Activated T-helper 17 cell treated with anti-CD3 and anti-CD28 coated beads, Interleukin-2, amount 50 U/mL, for 72 hours (primary cell): Measurements from ENCODE around the gene PAPPA2. TPM values are rescaled to one million over a fixed set of nuclear protein-coding genes. Genes with fewer than 3 reads are reported as not detected.

Source experiments
- ATAC-seq: fragments of 150-1000 bp; cut with Tn5 transposase; replicated peaks from 2 replicates; pipeline ENCODE4 v1.10.0; 2021; ENCODE audit warnings: mild to moderate bottlenecking, moderate library complexity
- H3K27ac Mint-ChIP-seq: one replicate; pipeline ENCODE4 v1.8.0; 2022; ENCODE audit warnings: mixed read lengths
- H3K27me3 Mint-ChIP-seq: one replicate; pipeline ENCODE4 v1.8.0; 2022; ENCODE audit warnings: mixed read lengths
- H3K36me3 Mint-ChIP-seq: one replicate; pipeline ENCODE4 v1.8.0; 2022; ENCODE audit warnings: low read depth, mild to moderate bottlenecking, mixed read lengths
- H3K4me1 Mint-ChIP-seq: one replicate; pipeline ENCODE4 v1.8.0; 2022; ENCODE audit warnings: mixed read lengths
- H3K4me3 Mint-ChIP-seq: one replicate; pipeline ENCODE4 v1.8.0; 2022; ENCODE audit warnings: mild to moderate bottlenecking, mixed read lengths
- H3K9me3 Mint-ChIP-seq: one replicate; pipeline ENCODE4 v1.8.0; 2022; ENCODE audit warnings: mixed read lengths
- total RNA-seq, 2 donors: library from RNA; stranded (reverse); gene quantifications; one replicate each; pipeline ENCODE4 v1.2.3, GENCODE V29; 2022

Gene PAPPA2
- total RNA-seq, 2 donors from 2014 or later = 0.17 to 0.19 TPM

DNA sequence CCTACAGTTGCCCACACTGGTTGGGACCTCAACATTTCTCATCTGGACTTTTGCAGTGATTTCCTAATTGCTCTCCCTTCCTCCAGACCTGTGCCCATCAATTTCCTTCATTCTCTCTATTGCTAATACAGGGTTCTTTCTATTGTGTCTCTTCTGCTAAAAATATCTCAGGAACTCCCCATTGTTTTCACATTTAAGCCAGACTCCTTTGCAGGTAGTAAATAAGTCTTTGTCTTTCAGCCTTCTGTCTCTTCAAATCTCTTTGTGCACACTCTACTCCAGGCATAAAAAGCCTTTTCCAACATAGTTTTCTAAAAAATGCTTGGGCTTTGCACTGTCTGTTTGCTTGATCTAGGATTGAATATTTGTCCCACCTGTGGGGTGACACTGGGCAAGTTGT lies 340.6 kb downstream of the PAPPA2 start:
- Mint-ChIP-seq H3K27ac (no peak overlapping the region), H3K9me3 (no peaks in the 10 kb centered on the region), H3K27me3 (peaks cover 7% of the 10 kb centered on the region)

GRCh38 chr1:176809292-176809691 lies 346.3 kb downstream of the PAPPA2 start:
- H3K36me3 Mint-ChIP-seq = no peaks in the 10 kb centered on the region
- H3K4me3 Mint-ChIP-seq = no peak overlapping the region
- ATAC-seq = no peak
- no peaks in the 10 kb centered on the region for H3K4me1 Mint-ChIP-seq
- no peaks in the 10 kb centered on the region for H3K27me3 Mint-ChIP-seq
- H3K9me3 Mint-ChIP-seq = peaks cover under 1% of the 10 kb centered on the region
- no peak overlapping the region for H3K27ac Mint-ChIP-seq

More for the DNA sequence above, 340.6 kb downstream of the PAPPA2 start:
- no peaks in the 10 kb centered on the region for H3K36me3 Mint-ChIP-seq
- H3K4me3 Mint-ChIP-seq = no peak overlapping the region
- H3K4me1 Mint-ChIP-seq = no peaks in the 10 kb centered on the region
- ATAC-seq = no peak

DNA sequence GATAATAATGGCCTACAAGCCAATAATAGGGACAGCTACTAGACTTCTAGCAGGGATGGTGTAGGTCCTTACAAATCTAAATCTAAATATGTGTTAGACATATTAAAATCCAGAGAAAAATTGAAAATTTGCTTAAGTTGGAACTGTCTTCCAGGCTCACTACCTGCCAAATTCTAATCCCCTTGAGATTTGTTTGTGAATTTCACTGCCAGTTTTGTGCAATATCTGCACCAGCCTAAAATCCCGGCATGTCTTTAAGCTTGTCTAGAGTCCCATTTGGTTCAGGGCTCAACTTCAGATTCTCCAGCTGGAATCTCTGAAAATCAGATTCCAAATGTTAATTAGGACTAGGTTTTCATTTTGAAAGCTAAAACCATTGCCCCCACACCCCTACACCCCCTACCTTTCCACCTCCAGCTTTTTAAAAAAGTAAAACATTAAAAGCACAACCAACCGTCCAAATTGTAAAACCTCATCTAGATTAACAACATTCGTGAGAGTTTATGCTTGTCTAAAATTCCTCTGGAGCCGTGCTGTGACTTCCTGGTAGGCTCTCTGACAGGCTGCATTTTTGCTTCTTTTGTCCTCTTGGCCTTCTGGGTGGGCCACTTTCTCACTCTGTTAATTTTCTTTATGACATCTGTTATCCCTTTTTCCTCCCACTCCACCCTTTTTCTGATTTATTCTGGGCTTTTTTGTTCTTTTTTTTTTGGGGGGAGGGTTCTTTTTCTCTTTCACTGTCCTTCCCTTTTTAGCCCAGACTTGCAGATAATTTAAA lies 348.7 kb downstream of the PAPPA2 start:
- no peak for ATAC-seq
- no peaks in the 10 kb centered on the region for H3K36me3 Mint-ChIP-seq
- H3K4me3 Mint-ChIP-seq = no peak overlapping the region
- no peaks in the 10 kb centered on the region for H3K4me1 Mint-ChIP-seq
- H3K27ac Mint-ChIP-seq = no peak overlapping the region
- peaks cover 6% of the 10 kb centered on the region for H3K9me3 Mint-ChIP-seq
- peaks cover 3% of the 10 kb centered on the region for H3K27me3 Mint-ChIP-seq

- Mint-ChIP-seq H3K4me3 (no peak overlapping the region), H3K27me3 (peaks cover 5% of the 10 kb centered on the region), H3K4me1 (no peaks in the 10 kb centered on the region), H3K9me3 (peaks cover 6% of the 10 kb centered on the region), H3K27ac (no peak overlapping the region), H3K36me3 (no peaks in the 10 kb centered on the region)
- ATAC-seq = no peak
These were observed 352.6 kb downstream of the PAPPA2 start for GRCh38 chr1:176815621-176816020.

DNA sequence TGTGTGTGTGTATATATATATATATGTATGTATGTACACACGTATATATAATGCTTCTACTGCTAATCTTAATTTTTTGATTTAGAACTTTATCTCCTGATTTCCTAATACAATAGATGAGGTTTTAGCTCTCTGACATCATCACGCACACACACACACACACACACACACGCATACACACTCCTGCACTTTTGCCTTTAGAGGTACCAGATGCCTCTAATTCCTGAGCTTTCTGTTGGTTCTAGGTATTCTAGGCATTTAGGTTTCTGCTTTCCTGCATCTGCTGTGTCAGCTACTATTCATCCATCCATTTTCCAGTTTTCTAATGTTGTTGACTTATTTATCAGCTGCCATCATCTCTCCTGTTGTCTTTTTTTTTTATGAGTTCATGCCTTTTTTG lies 353.3 kb downstream of the PAPPA2 start:
- Mint-ChIP-seq H3K36me3 (no peaks in the 10 kb centered on the region), H3K27me3 (peaks cover 7% of the 10 kb centered on the region), H3K4me3 (no peak overlapping the region), H3K4me1 (no peaks in the 10 kb centered on the region), H3K9me3 (peaks cover 6% of the 10 kb centered on the region), H3K27ac (no peak overlapping the region)
- no peak for ATAC-seq

- no peaks in the 10 kb centered on the region for H3K4me1 Mint-ChIP-seq
- H3K36me3 Mint-ChIP-seq = no peaks in the 10 kb centered on the region
- H3K27me3 Mint-ChIP-seq = peaks cover 6% of the 10 kb centered on the region
- ATAC-seq = no peak
- no peak overlapping the region for H3K27ac Mint-ChIP-seq
- no peak overlapping the region for H3K4me3 Mint-ChIP-seq
- peaks cover 3% of the 10 kb centered on the region for H3K9me3 Mint-ChIP-seq
These were observed 357.5 kb downstream of the PAPPA2 start for GRCh38 chr1:176820391-176821031.

GRCh38 chr1:176826265-176826664 lies 363.3 kb downstream of the PAPPA2 start:
- H3K4me1 Mint-ChIP-seq = no peaks in the 10 kb centered on the region
- H3K27ac Mint-ChIP-seq = no peak overlapping the region
- H3K4me3 Mint-ChIP-seq = no peak overlapping the region
- no peaks in the 10 kb centered on the region for H3K36me3 Mint-ChIP-seq
- peaks cover 10% of the 10 kb centered on the region for H3K9me3 Mint-ChIP-seq
- no peak for ATAC-seq
- peaks cover 4% of the 10 kb centered on the region for H3K27me3 Mint-ChIP-seq

DNA sequence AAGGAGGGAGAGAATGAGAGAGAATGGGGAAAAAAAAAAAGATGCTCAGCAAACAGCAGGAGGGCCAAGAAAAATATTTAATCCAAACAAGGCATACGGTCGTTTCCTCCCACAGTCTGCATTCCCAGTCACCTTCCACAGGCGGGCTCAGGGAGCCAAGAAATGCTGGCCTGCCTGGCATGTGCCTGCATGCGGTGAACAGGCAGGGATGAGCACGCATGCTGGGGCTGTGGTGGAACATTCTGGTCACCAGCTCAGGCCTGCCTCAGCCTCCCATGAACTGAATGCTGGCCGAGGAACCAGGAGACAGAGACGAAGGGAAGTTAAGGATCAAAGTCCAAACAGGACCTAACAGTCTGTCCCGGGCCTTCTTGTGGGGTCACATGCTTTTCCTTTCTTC lies 366.3 kb downstream of the PAPPA2 start:
- Mint-ChIP-seq H3K4me3 (no peak overlapping the region), H3K27ac (no peak overlapping the region), H3K4me1 (no peaks in the 10 kb centered on the region), H3K9me3 (peaks cover 6% of the 10 kb centered on the region), H3K27me3 (peaks cover 4% of the 10 kb centered on the region), H3K36me3 (no peaks in the 10 kb centered on the region)
- ATAC-seq = no peak

DNA sequence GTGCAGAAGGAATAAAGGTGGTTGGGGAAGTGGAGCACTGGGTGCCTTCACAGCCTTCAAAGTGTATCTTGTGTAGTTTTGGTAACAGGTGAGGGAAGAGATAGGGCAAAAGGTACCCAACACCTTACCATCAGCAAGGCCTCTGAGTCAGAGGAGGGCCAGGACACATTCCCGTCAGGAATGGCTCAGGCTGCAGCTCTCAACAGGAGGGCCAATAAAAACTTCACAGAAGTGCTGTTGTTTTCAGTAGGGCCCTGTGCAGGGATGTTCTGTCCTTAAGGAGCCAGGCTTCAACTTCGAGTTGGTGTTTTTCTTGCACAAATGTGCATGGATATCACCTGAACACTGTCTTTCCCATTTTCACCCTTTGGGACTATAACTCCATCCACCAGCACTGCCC lies 368.2 kb downstream of the PAPPA2 start:
- Mint-ChIP-seq H3K4me1 (no peaks in the 10 kb centered on the region), H3K36me3 (no peaks in the 10 kb centered on the region), H3K27ac (no peak overlapping the region), H3K27me3 (no peaks in the 10 kb centered on the region), H3K9me3 (peaks cover 2% of the 10 kb centered on the region), H3K4me3 (no peak overlapping the region)
- no peak for ATAC-seq

- Mint-ChIP-seq H3K27me3 (peaks cover 4% of the 10 kb centered on the region), H3K27ac (no peak overlapping the region), H3K4me3 (no peak overlapping the region), H3K36me3 (no peaks in the 10 kb centered on the region), H3K4me1 (no peaks in the 10 kb centered on the region), H3K9me3 (no peaks in the 10 kb centered on the region)
- no peak for ATAC-seq
These were observed 374.7 kb downstream of the PAPPA2 start for GRCh38 chr1:176837708-176838107.

DNA sequence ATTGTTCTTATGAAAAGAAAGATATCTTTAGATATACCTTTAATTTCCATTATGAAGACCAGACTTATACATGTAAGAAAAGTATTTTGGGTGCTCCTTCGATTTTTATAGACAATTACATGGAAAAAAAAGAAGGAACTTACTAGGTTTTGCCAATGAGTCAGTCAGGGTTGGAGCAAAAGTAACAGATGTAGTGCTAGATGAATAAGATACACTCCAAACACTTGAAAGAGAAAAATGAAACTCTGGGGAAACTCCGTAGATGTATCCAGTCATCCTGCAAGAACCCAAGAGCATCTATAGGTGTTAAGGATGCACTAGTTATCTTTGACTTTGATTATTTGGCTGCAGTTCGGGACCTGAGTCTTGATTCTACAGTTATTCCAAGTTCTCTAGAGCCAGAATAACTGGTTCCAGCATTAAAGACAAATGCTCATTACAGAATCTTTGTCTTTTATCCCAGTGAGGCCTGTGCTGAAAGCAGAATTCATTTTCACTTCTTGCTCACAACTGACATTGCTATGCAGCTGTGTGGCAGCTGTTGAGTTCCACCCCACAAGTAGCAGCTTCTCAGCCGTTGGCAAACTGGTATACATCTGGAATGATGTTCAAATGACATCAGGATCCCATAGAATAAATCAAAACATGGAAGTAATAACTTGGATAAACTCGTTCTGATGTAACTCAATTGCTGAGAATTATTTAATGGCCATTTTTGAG lies 375.5 kb downstream of the PAPPA2 start:
- no peaks in the 10 kb centered on the region for H3K36me3 Mint-ChIP-seq
- no peak for ATAC-seq
- no peak overlapping the region for H3K4me3 Mint-ChIP-seq
- H3K27me3 Mint-ChIP-seq = peaks cover 4% of the 10 kb centered on the region
- no peaks in the 10 kb centered on the region for H3K9me3 Mint-ChIP-seq
- H3K27ac Mint-ChIP-seq = no peak overlapping the region
- no peaks in the 10 kb centered on the region for H3K4me1 Mint-ChIP-seq

- no peak for ATAC-seq
- Mint-ChIP-seq H3K4me1 (no peaks in the 10 kb centered on the region), H3K4me3 (no peak overlapping the region)
These were observed 376.2 kb downstream of the PAPPA2 start for GRCh38 chr1:176839216-176839615.

GRCh38 chr1:176841238-176841637 lies 378.3 kb downstream of the PAPPA2 start:
- no peak overlapping the region for H3K4me3 Mint-ChIP-seq
- no peak for ATAC-seq
- no peak overlapping the region for H3K27ac Mint-ChIP-seq
- H3K4me1 Mint-ChIP-seq = no peaks in the 10 kb centered on the region
- no peaks in the 10 kb centered on the region for H3K36me3 Mint-ChIP-seq
- peaks cover 9% of the 10 kb centered on the region for H3K27me3 Mint-ChIP-seq
- peaks cover 5% of the 10 kb centered on the region for H3K9me3 Mint-ChIP-seq

More at GRCh38 chr1:176839216-176839615, 376.2 kb downstream of the PAPPA2 start:
- Mint-ChIP-seq H3K36me3 (no peaks in the 10 kb centered on the region), H3K9me3 (no peaks in the 10 kb centered on the region), H3K27ac (no peak overlapping the region), H3K27me3 (peaks cover 4% of the 10 kb centered on the region)

GRCh38 chr1:176843352-176844297 lies 380.6 kb downstream of the PAPPA2 start:
- no peak for ATAC-seq
- peaks cover 5% of the 10 kb centered on the region for H3K9me3 Mint-ChIP-seq

More at GRCh38 chr1:176843352-176844297, 380.6 kb downstream of the PAPPA2 start:
- H3K4me3 Mint-ChIP-seq = no peak overlapping the region
- no peaks in the 10 kb centered on the region for H3K36me3 Mint-ChIP-seq
- no peak overlapping the region for H3K27ac Mint-ChIP-seq
- no peaks in the 10 kb centered on the region for H3K4me1 Mint-ChIP-seq
- H3K27me3 Mint-ChIP-seq = peaks cover 9% of the 10 kb centered on the region
